GM11168 (cell line): ENCODE measurements around the gene RNF126.
"Not testable (repeated sequence)": the region's sequence is repeated elsewhere in the genome, so short reads cannot be mapped to it uniquely, and the experiment has no call there.

ENCODE experiments used
- in situ Hi-C: fragments of 300-500 bp; cut with MboI; formaldehyde crosslinking; loops from one replicate; pipeline ENCODE4 v1.12.0; 2022; ENCODE audit warnings: low sequenced_read_pairs; ENCODE audit not compliant: unreplicated experiment

Gene RNF126

GRCh38 chr19:616062-616700, 46.8 kb downstream of the RNF126 start:
- in situ Hi-C loops, result no loop called here

- in situ Hi-C loops, result no loop called here
Observed at GRCh38 chr19:615619-616018, 47.4 kb downstream of the RNF126 start.

- in situ Hi-C loops, result no loop called here
Observed at GRCh38 chr19:613732-614567, 49.1 kb downstream of the RNF126 start.

GRCh38 chr19:612941-613340, 50.1 kb downstream of the RNF126 start:
- in situ Hi-C loops, result no loop called here

DNA sequence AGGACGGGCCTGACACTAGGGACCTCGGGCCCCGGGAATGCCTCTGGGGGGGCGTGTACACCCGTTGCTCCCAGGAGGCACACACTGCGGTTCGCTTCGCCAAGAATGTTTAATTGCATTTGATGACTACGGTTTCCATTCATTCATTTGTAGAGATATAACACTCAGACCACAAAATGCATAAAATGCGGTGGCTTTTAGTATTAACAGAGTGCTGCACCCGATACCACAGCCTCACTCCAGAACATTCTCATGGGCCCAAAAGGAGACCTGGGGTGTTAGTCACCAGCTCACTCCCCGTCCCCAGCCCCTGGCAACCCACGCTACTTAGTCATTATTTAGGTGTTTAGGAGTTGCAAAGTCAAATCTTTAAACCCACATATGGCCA, 51.5 kb downstream of the RNF126 start:
- in situ Hi-C loops, result no loop called here

GRCh38 chr19:610801-611480, 52.1 kb downstream of the RNF126 start:
- in situ Hi-C loops, result no loop called here

GRCh38 chr19:610071-610800, 52.8 kb downstream of the RNF126 start:
- in situ Hi-C loops, result no loop called here

DNA sequence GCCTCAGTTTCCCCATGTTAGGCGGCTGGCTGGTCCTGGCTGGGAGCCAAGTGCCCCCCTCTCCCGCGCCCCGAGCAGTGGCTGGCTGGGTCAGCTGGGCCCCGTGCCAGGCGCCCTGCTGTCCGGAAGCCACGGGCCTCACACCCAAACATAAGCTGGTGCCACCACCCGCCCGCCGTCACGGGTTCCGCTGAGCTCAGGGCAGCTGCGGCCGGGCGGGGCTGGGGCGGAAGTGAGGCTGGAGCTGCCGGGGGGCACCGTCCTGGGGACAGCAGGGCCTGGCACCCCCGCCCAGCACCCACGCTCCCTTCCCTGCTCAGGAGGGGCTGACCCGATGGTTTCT, 54.0 kb downstream of the RNF126 start:
- in situ Hi-C loops, result no loop called here

- in situ Hi-C loops, result no loop called here
Observed at GRCh38 chr19:608155-609003, 54.6 kb downstream of the RNF126 start.

GRCh38 chr19:607301-608154, 55.5 kb downstream of the RNF126 start:
- in situ Hi-C loops, result no loop called here

GRCh38 chr19:605061-605971, 57.7 kb downstream of the RNF126 start:
- in situ Hi-C loops, result not testable (repeated sequence)

DNA sequence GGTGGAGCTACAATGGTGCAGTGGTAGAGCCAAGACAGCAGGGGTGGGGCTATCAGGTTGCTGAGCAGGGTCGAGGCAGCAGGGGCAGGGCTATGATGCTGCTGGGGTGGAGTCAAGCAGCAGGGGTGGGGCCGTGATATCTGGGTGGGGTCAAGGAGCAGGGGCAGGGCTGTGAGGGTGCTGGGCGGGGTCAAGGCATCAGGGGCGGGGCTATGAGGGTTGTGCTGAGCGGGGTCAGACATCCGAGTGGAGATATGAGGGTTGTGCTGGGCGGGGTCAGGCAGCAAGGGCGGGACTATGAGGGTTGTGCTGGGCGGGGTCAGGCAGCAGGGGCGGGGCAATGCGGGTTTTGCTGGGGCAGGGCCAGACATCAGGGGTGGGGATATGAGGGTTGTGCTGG, 58.7 kb downstream of the RNF126 start:
- in situ Hi-C loops, result no loop called here

GRCh38 chr19:603779-604178, 59.2 kb downstream of the RNF126 start:
- in situ Hi-C loops, result not testable (repeated sequence)

- in situ Hi-C loops, result not testable (repeated sequence)
Observed at GRCh38 chr19:603302-603639, 59.7 kb downstream of the RNF126 start.

- in situ Hi-C loops, result no loop called here
Observed at GRCh38 chr19:602391-603301, 60.4 kb downstream of the RNF126 start.

DNA sequence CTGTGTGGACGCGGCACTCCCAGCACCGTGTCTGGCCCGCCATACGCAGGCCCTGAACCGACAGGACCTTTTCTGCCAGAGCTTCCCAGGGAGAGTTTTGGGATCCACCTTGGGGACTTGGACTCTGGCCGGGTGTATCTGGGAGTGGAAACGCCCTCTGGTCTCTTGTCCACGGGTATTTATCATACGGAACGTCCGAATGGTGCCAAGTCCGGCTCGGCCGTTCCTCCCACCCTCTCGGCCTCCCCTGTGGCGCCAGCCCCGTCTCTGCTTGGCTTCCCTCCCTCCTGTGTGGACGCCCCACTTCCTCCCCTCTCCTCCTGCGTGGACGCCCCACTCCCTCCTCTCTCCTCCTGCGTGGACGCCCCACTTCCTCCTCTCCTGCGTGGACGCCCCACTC, 61.2 kb downstream of the RNF126 start:
- in situ Hi-C loops, result no loop called here

GRCh38 chr19:601310-601709, 61.7 kb downstream of the RNF126 start:
- in situ Hi-C loops, result no loop called here
